GM23338 (cell line): ENCODE results near the gene WNT9A. TPM values are rescaled to one million over a fixed set of nuclear protein-coding genes. Genes with fewer than 3 reads are reported as not detected.

Source experiments
- ATAC-seq: fragments of 200-7000 bp; cut with Tn5 transposase; 3 replicates; pipeline ENCODE4 v1.9.1; 2020
- DNase-seq: peaks from one replicate; pipeline ENCODE4 v3.0.0-alpha.2; 2015; ENCODE audit warnings: low spot score
- H2AFZ ChIP-seq: fragments of 200-600 bp; sonication (generic); 2 replicates; pipeline ENCODE4 v1.8.0; 2016; ENCODE audit warnings: antibody characterized with exemption, mild to moderate bottlenecking, moderate library complexity
- H3F3A ChIP-seq: fragments of 200-600 bp; sonication (generic); replicated peaks from 2 replicates; pipeline ENCODE4 v1.8.0; 2017; ENCODE audit warnings: antibody characterized with exemption, mixed run types, low read depth
- H3K27ac ChIP-seq: fragments of 200-600 bp; sonication (generic); 2 replicates; pipeline ENCODE4 v1.6.1; 2016; ENCODE audit warnings: low read depth
- H3K27me3 ChIP-seq: fragments of 200-600 bp; sonication (generic); 2 replicates; pipeline ENCODE4 v1.8.0; 2016; ENCODE audit warnings: mild to moderate bottlenecking, mixed run types, moderate library complexity; ENCODE audit not compliant: insufficient read depth
- H3K36me3 ChIP-seq: fragments of 200-600 bp; sonication (generic); 2 replicates; pipeline ENCODE4 v1.8.0; 2016; ENCODE audit warnings: mild to moderate bottlenecking; ENCODE audit not compliant: insufficient read depth
- H3K4me1 ChIP-seq: fragments of 200-600 bp; sonication (generic); 2 replicates; pipeline ENCODE4 v1.8.0; 2016; ENCODE audit warnings: mild to moderate bottlenecking, moderate library complexity; ENCODE audit not compliant: insufficient read depth
- H3K4me2 ChIP-seq: fragments of 200-600 bp; sonication (generic); 2 replicates; pipeline ENCODE4 v1.7.1; 2017; ENCODE audit warnings: mixed run types
- H3K4me3 ChIP-seq: fragments of 200-600 bp; sonication (generic); 2 replicates; pipeline ENCODE4 v1.6.1; 2016; ENCODE audit warnings: mixed run types
- H3K79me2 ChIP-seq: fragments of 200-600 bp; sonication (generic); replicated peaks from 2 replicates; pipeline ENCODE4 v1.8.0; 2017; ENCODE audit warnings: mild to moderate bottlenecking; ENCODE audit not compliant: insufficient read depth
- H3K9me2 ChIP-seq: fragments of 200-600 bp; sonication (generic); 2 replicates; pipeline ENCODE4 v1.8.0; 2017; ENCODE audit not compliant: insufficient read depth
- H4K20me1 ChIP-seq: fragments of 200-600 bp; sonication (generic); replicated peaks from 2 replicates; pipeline ENCODE4 v1.8.0; 2017; ENCODE audit warnings: mild to moderate bottlenecking; ENCODE audit not compliant: insufficient read depth
- H3K27ac Mint-ChIP-seq: 2 replicates; pipeline ENCODE4 v1.8.0; 2020; ENCODE audit warnings: inconsistent platforms, mild to moderate bottlenecking, moderate library complexity, mixed read lengths
- H3K27me3 Mint-ChIP-seq: 3 replicates; pipeline ENCODE4 v1.8.0; 2022; ENCODE audit warnings: low read depth, mild to moderate bottlenecking, moderate library complexity, mixed read lengths, inconsistent platforms; ENCODE audit not compliant: insufficient read depth, poor library complexity
- H3K36me3 Mint-ChIP-seq: 3 replicates; pipeline ENCODE4 v1.8.0; 2021; ENCODE audit warnings: low read depth, mild to moderate bottlenecking, inconsistent platforms, moderate library complexity, mixed read lengths
- H3K4me1 Mint-ChIP-seq: 3 replicates; pipeline ENCODE4 v1.8.0; 2020; ENCODE audit warnings: mild to moderate bottlenecking, inconsistent platforms, mixed read lengths
- H3K4me3 Mint-ChIP-seq: 3 replicates; pipeline ENCODE4 v1.8.0; 2021; ENCODE audit warnings: moderate library complexity, mild to moderate bottlenecking, inconsistent platforms, mixed read lengths
- H3K9me3 Mint-ChIP-seq: 3 replicates; pipeline ENCODE4 v1.8.0; 2020; ENCODE audit warnings: moderate library complexity, mild to moderate bottlenecking, inconsistent platforms, mixed read lengths
- CREB1 ChIP-seq: fragments of 250-450 bp; sonication (Bioruptor Pico); IDR thresholded peaks from 2 replicates; pipeline ENCODE4 v1.5.0; 2020; ENCODE audit warnings: low read depth, mild to moderate bottlenecking, moderate library complexity
- CTCF ChIP-seq, 2 experiments: fragments of 200-600 bp in 1 of 2; sonication (generic) in 1 of 2; conservative IDR thresholded peaks; 2 replicates each; pipeline versions ENCODE4 v1.5.1 to v1.6.1; 2016 to 2017; ENCODE audit warnings: antibody characterized with exemption in 2 of 2, low read depth in 2 of 2, mild to moderate bottlenecking in 2 of 2, moderate library complexity in 1 of 2
- ETS1 ChIP-seq: IDR thresholded peaks from 2 replicates; pipeline ENCODE4 v1.6.1; 2016; ENCODE audit warnings: antibody characterized with exemption
- EZH2 ChIP-seq: fragments of 200-600 bp; sonication (generic); IDR thresholded peaks from one replicate; pipeline ENCODE4 v1.8.0; 2017; ENCODE audit warnings: antibody characterized with exemption, mild to moderate bottlenecking, low read depth; ENCODE audit not compliant: unreplicated experiment
- EZH2phosphoT487 ChIP-seq: fragments of 200-600 bp; sonication (generic); IDR thresholded peaks from one replicate; pipeline ENCODE4 v1.8.1; 2018; ENCODE audit warnings: antibody characterized with exemption; ENCODE audit not compliant: unreplicated experiment
- JUNB ChIP-seq: IDR thresholded peaks from one replicate; pipeline ENCODE4 v1.6.1; 2016; ENCODE audit warnings: antibody characterized with exemption; ENCODE audit not compliant: unreplicated experiment
- NANOG ChIP-seq: IDR thresholded peaks from 2 replicates; pipeline ENCODE4 v1.6.1; 2016; ENCODE audit warnings: antibody characterized with exemption, borderline replicate concordance
- POLR2AphosphoS5 ChIP-seq: IDR thresholded peaks from 2 replicates; pipeline ENCODE4 v1.6.1; 2016; ENCODE audit warnings: antibody characterized with exemption, low read depth
- REST ChIP-seq: IDR thresholded peaks from one replicate; pipeline ENCODE4 v1.6.1; 2018; ENCODE audit warnings: antibody characterized with exemption; ENCODE audit not compliant: unreplicated experiment
- STAT1 ChIP-seq: IDR thresholded peaks from one replicate; pipeline ENCODE4 v1.6.1; 2016; ENCODE audit warnings: antibody characterized with exemption; ENCODE audit not compliant: unreplicated experiment
- ZNF114 ChIP-seq: fragments of 250-450 bp; sonication (Bioruptor Pico); IDR thresholded peaks from 2 replicates; pipeline ENCODE4 v1.5.0; 2020; ENCODE audit warnings: mild to moderate bottlenecking, moderate library complexity
- ZNF331 ChIP-seq: fragments of 250-450 bp; sonication (Bioruptor Pico); IDR thresholded peaks from 2 replicates; pipeline ENCODE4 v1.5.0; 2020; ENCODE audit warnings: low read depth, mild to moderate bottlenecking, moderate library complexity
- ZNF462 ChIP-seq: fragments of 250-450 bp; sonication (Bioruptor Pico); IDR thresholded peaks from 2 replicates; pipeline ENCODE4 v1.5.0; 2020; ENCODE audit warnings: mild to moderate bottlenecking, moderate library complexity
- polyA plus RNA-seq: library from polyadenylated mRNA; unstranded; fragments of >200 nt; fragmentation: Nextera tagmentation; extraction: Ambion mirVana; gene quantifications from 2 replicates; pipeline ENCODE4 v1.2.1, GENCODE V29; 2016
- total RNA-seq: library from RNA; depleted of rRNA; stranded (reverse); fragments of >200 nt; shearing (Covaris generic); gene quantifications from 2 replicates; pipeline ENCODE4 v1.2.3, GENCODE V29; 2014

Gene WNT9A
- total and polyA plus RNA-seq, 2 experiments from 2014 or later: 0.06 to 2.0 TPM

GRCh38 chr1:227901239-227901905, 46.4 kb downstream of the WNT9A start:
- DNase-seq: no peak
- Histone ChIP-seq H3K27me3 (no peaks in the 10 kb centered on the region), H3K27ac (no peak overlapping the region), H4K20me1 (no peaks in the 10 kb centered on the region), H3K4me1 (no peaks in the 10 kb centered on the region), H3F3A (no peaks in the 10 kb centered on the region), H3K4me2 (no peak overlapping the region), H3K36me3 (no peaks in the 10 kb centered on the region), H3K9me2 (no peaks in the 10 kb centered on the region), H3K79me2 (no peaks in the 10 kb centered on the region), H3K4me3 (no peak overlapping the region), H2AFZ (no peak overlapping the region)
- H3K9me3 Mint-ChIP-seq: no peaks in the 10 kb centered on the region
- no peak for ATAC-seq
- no peaks in the 10 kb centered on the region; the same call in 2 of the 3 replicates for H3K36me3 Mint-ChIP-seq
- no peak overlapping the region for H3K4me3 Mint-ChIP-seq
- no peak overlapping the region for H3K27ac Mint-ChIP-seq
- peaks cover 3% of the 10 kb centered on the region; the same call in 2 of the 3 replicates for H3K4me1 Mint-ChIP-seq
- TF ChIP-seq ZNF331 (CRISPR knock-in tag): no peak
- TF ChIP-seq ZNF114 (CRISPR knock-in tag): no peak
- TF ChIP-seq STAT1: no peak
- TF ChIP-seq REST: no peak
- no peak for TF ChIP-seq EZH2
- TF ChIP-seq EZH2phosphoT487: no peak
- TF ChIP-seq POLR2AphosphoS5: no peak
- TF ChIP-seq CTCF (conservative IDR thresholded peaks at IDR 0.05; ENCODE audit: low read depth in 2 of 2): no peak
- no peak for TF ChIP-seq ZNF462 (CRISPR knock-in tag)
- no peak for TF ChIP-seq JUNB
- no peak for TF ChIP-seq ETS1
- no peak for TF ChIP-seq CREB1
- TF ChIP-seq NANOG: no peak
- H3K27me3 Mint-ChIP-seq: peaks cover 15% of the 10 kb centered on the region
